WERI-Rb-1 (cell line): Measurements from ENCODE around the gene MED26.

Experiments used
- DNase-seq: peaks from one replicate; pipeline ENCODE4 v3.0.0-alpha.2; 2020
- H3K27ac ChIP-seq: fragments of 250-450 bp; sonication (Bioruptor Pico); 2 replicates; pipeline ENCODE4 v1.5.1; 2020; ENCODE audit warnings: mild to moderate bottlenecking, moderate library complexity
- H3K27me3 ChIP-seq: fragments of 250-450 bp; sonication (Bioruptor Pico); 2 replicates; pipeline ENCODE4 v1.5.1; 2021; ENCODE audit warnings: mild to moderate bottlenecking, low read depth, moderate library complexity; ENCODE audit not compliant: insufficient read depth, severe bottlenecking
- H3K36me3 ChIP-seq: fragments of 250-450 bp; sonication (Bioruptor Pico); 2 replicates; pipeline ENCODE4 v1.5.1; 2020; ENCODE audit warnings: mild to moderate bottlenecking, moderate library complexity
- H3K4me3 ChIP-seq: 2 replicates; pipeline ENCODE4 v1.5.1; 2011; ENCODE audit warnings: low read depth, mild to moderate bottlenecking, control low read depth, low read length
- H3K9me3 ChIP-seq: fragments of 250-450 bp; sonication (Bioruptor Pico); 2 replicates; pipeline ENCODE4 v1.5.1; 2021; ENCODE audit warnings: mild to moderate bottlenecking, moderate library complexity; ENCODE audit not compliant: severe bottlenecking
- CTCF ChIP-seq: IDR thresholded peaks from 2 replicates; pipeline ENCODE4 v1.5.1; 2011; ENCODE audit warnings: low read depth, mild to moderate bottlenecking, control low read depth, inconsistent platforms, low read length

MED26 gene

GRCh38 chr19:16607819-16608218 lies 20.2 kb downstream of the MED26 start:
- Histone ChIP-seq H3K4me3 (no peak overlapping the region), H3K27me3 (no peaks in the 10 kb centered on the region), H3K36me3 (no peaks in the 10 kb centered on the region; the same call in 1 of the 2 replicates), H3K27ac (no peak overlapping the region), H3K9me3 (no peaks in the 10 kb centered on the region)
- DNase-seq: no peak
- TF ChIP-seq CTCF: no peak

GRCh38 chr19:16605553-16605994 lies 22.4 kb downstream of the MED26 start:
- Histone ChIP-seq H3K4me3 (no peak overlapping the region), H3K36me3 (peaks cover 2% of the 10 kb centered on the region; the same call in 1 of the 2 replicates), H3K27me3 (no peaks in the 10 kb centered on the region), H3K27ac (no peak overlapping the region), H3K9me3 (no peaks in the 10 kb centered on the region)
- no peak for DNase-seq
- no peak for TF ChIP-seq CTCF

DNA sequence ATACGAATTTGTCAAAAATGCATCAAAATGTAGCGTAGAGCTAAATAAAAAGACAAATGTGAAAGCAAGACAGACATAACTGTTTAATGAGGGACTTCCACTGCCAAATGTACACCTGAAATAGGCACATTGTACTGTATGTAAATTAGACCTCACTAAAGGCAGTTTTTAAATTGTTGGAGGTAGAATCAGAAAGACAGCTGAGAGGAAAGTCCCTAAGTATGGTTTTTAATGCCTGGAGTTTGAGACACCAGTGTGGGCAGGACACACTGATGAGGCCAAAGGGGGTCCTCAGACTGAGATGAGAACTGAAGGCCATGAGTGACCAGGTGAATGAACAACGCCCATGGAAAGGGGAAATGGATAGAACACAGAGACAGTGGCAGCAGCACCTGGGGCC lies 22.9 kb downstream of the MED26 start:
- H3K27ac ChIP-seq: no peak overlapping the region
- H3K4me3 ChIP-seq: no peak overlapping the region
- H3K27me3 ChIP-seq: no peaks in the 10 kb centered on the region
- TF ChIP-seq CTCF: no peak
- peaks cover 2% of the 10 kb centered on the region; the same call in 1 of the 2 replicates for H3K36me3 ChIP-seq
- no peaks in the 10 kb centered on the region for H3K9me3 ChIP-seq
- DNase-seq: no peak

DNA sequence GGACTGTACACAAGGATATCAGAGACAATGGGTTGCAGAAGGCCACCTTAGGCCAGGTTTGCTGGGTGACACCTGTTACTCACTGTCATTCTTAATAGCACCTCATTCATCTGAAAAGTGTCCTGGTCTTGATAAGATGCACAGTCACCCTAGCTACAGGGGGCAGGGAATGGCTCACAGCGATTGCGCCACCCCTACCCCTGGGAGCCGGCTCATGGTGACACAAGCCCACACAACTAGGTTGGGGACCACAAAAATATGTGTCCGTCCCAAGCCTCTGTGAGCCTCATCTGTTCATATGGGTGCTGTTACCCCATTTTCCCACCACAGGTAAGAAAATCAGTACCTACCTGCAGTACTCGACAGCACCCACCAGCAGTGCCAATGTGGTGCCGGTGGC lies 23.4 kb downstream of the MED26 start:
- H3K36me3 ChIP-seq: peaks cover 2% of the 10 kb centered on the region; the same call in 1 of the 2 replicates
- DNase-seq: no peak

DNA sequence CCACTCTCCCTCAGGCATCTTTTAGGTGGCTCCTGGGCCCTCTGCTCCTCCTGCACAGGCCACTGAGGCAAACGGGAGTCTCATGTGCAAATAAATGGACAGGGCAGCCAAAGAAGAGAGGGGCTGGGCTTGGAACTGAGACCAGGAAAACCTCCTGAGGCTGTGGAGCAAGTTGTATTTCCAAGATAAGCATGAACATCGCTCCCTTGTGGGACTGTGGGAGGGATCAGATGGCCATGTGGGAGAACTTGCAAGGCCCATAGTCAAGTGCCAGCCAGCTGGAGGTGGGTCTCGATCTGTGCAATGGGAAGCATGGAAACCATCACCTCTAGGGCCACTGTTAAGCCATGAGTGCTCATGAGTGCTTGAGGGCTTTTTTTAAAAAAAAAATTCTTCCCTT lies 24.9 kb downstream of the MED26 start:
- H3K27me3 ChIP-seq: no peaks in the 10 kb centered on the region
- H3K4me3 ChIP-seq: no peak overlapping the region
- no peak for TF ChIP-seq CTCF
- no peak overlapping the region for H3K27ac ChIP-seq
- peaks cover 2% of the 10 kb centered on the region; the same call in 1 of the 2 replicates for H3K36me3 ChIP-seq
- no peak for DNase-seq
- H3K9me3 ChIP-seq: no peaks in the 10 kb centered on the region

More for the DNA sequence above, 23.4 kb downstream of the MED26 start:
- no peak overlapping the region for H3K4me3 ChIP-seq
- H3K27me3 ChIP-seq: no peaks in the 10 kb centered on the region
- no peak for TF ChIP-seq CTCF
- no peak overlapping the region for H3K27ac ChIP-seq
- no peaks in the 10 kb centered on the region for H3K9me3 ChIP-seq

- Histone ChIP-seq H3K9me3 (no peaks in the 10 kb centered on the region), H3K36me3 (peaks cover 2% of the 10 kb centered on the region), H3K27ac (no peak overlapping the region), H3K27me3 (no peaks in the 10 kb centered on the region), H3K4me3 (no peak overlapping the region)
- TF ChIP-seq CTCF: no peak
- DNase-seq: no peak
Observed at GRCh38 chr19:16601378-16602052, 26.5 kb downstream of the MED26 start.
